GM12878 (cell line): ENCODE data around the gene BPIFB4. TPM values are rescaled to one million over a fixed set of nuclear protein-coding genes. Genes with fewer than 3 reads are reported as not detected.

Source experiments
- ATAC-seq: fragments of 200-7000 bp; cut with Tn5 transposase; 3 replicates; pipeline ENCODE4 v1.9.1; 2020; ENCODE audit warnings: mild to moderate bottlenecking, moderate library complexity
- BruUV-seq: library from RNA; stranded (reverse); fragments of 400-500 nt; replicated peaks from 2 replicates; lab custom pipeline; 2021; lab: Mats Ljungman, UMichigan
- CTCF ChIA-PET: fragments of 300-600 bp; sonication (Branson Sonifier 250); formaldehyde crosslinking; extraction: SDS; loops from one replicate; lab custom pipeline; 2021; ENCODE audit warnings: inconsistent platforms; lab: Yijun Ruan, JAX
- POLR2A ChIA-PET: fragments of 350-600 bp; formaldehyde crosslinking; extraction: SDS; loops from one replicate; lab custom pipeline; 2021; ENCODE audit warnings: inconsistent platforms; lab: Charles Lee
- RAD21 ChIA-PET: fragments of 300-600 bp; sonication (Branson Sonifier 250); formaldehyde crosslinking; loops from one replicate; lab custom pipeline; 2023; ENCODE audit warnings: antibody characterized with exemption; ENCODE audit not compliant: unreplicated experiment; lab: Charles Lee
- SMC1A ChIA-PET: fragments of 300-600 bp; sonication (Branson Sonifier 250); formaldehyde crosslinking; loops from one replicate; lab custom pipeline; 2023; ENCODE audit not compliant: unreplicated experiment, uncharacterized antibody; lab: Charles Lee
- DNase-seq: peaks from one replicate; pipeline ENCODE4 v3.0.0-alpha.2; 2011; ENCODE audit warnings: low read depth, low spot score
- FAIRE-seq: peaks from 3 replicates; lab custom pipeline; 2011; peaks lifted over from hg19 to GRCh38; lab: Jason Lieb, UNC
- H2AFZ ChIP-seq: 2 replicates; pipeline ENCODE4 v1.6.0; 2011; ENCODE audit warnings: low read depth, low read length, control low read depth; ENCODE audit not compliant: control insufficient read depth
- H3K27ac ChIP-seq: 2 replicates; pipeline ENCODE4 v1.5.1; 2011; ENCODE audit warnings: control low read depth; ENCODE audit not compliant: control insufficient read depth, insufficient read depth
- H3K27me3 ChIP-seq, 2 experiments: replicated peaks in 1 of 2; 2 replicates each; pipeline versions ENCODE4 v1.6.0 to v1.6.1; 2011; ENCODE audit warnings: low read length in 1 of 2; ENCODE audit not compliant: control insufficient read depth in 2 of 2, insufficient read depth in 2 of 2
- H3K36me3 ChIP-seq, 2 experiments: 2 replicates each; pipeline ENCODE4 v1.5.1; 2011; ENCODE audit warnings: low read length in 1 of 2; ENCODE audit not compliant: control insufficient read depth in 2 of 2, insufficient read depth in 2 of 2
- H3K4me1 ChIP-seq: 2 replicates; pipeline ENCODE4 v1.6.1; 2011; ENCODE audit warnings: mild to moderate bottlenecking, low read length, moderate library complexity, mixed read lengths; ENCODE audit not compliant: control insufficient read depth, insufficient read depth
- H3K4me2 ChIP-seq: 2 replicates; pipeline ENCODE4 v1.6.0; 2011; ENCODE audit warnings: control low read depth; ENCODE audit not compliant: control insufficient read depth, insufficient read depth
- H3K4me3 ChIP-seq: fragments of 200-600 bp; sonication (generic); 2 replicates; pipeline ENCODE4 v1.5.1; 2016
- H3K79me2 ChIP-seq: 2 replicates; pipeline ENCODE4 v1.6.0; 2011; ENCODE audit warnings: low read length; ENCODE audit not compliant: control insufficient read depth, insufficient read depth
- H3K9ac ChIP-seq: 2 replicates; pipeline ENCODE4 v1.8.0; 2011; ENCODE audit warnings: low read length, control low read depth, mixed read lengths; ENCODE audit not compliant: control insufficient read depth, insufficient read depth
- H3K9me3 ChIP-seq: replicated peaks from 3 replicates; pipeline ENCODE4 v1.5.1; 2011; ENCODE audit warnings: mild to moderate bottlenecking, low read length; ENCODE audit not compliant: control insufficient read depth, insufficient read depth
- H4K20me1 ChIP-seq: 2 replicates; pipeline ENCODE4 v1.6.0; 2011; ENCODE audit not compliant: control insufficient read depth, insufficient read depth
- ATF7 ChIP-seq: fragments of 450-650 bp; IDR thresholded peaks from 2 replicates; pipeline ENCODE4 v1.6.1; 2016; ENCODE audit warnings: low read depth, mild to moderate bottlenecking
- BHLHE40 ChIP-seq, 2 experiments: fragments of 450-650 bp in 1 of 2; IDR thresholded peaks; 2 replicates each; pipeline ENCODE4 v1.6.1; 2011 to 2017; ENCODE audit warnings: low read depth in 2 of 2, borderline replicate concordance in 1 of 2, improper control_type of control experiment in 1 of 2, low read length in 1 of 2, mild to moderate bottlenecking in 1 of 2
- HDAC2 ChIP-seq: fragments of 200-600 bp; sonication (generic); IDR thresholded peaks from 2 replicates; pipeline ENCODE4 v1.6.1; 2017
- IKZF2 ChIP-seq, 2 experiments: fragments of 450-650 bp; IDR thresholded peaks; 2 replicates each; pipeline ENCODE4 v1.6.1; 2017; ENCODE audit warnings: mild to moderate bottlenecking in 2 of 2, moderate library complexity in 2 of 2
- KAT2A ChIP-seq: conservative IDR thresholded peaks from 2 replicates; pipeline ENCODE4 v1.6.1; 2011; ENCODE audit warnings: low read depth, low read length; ENCODE audit not compliant: control insufficient read depth
- MXI1 ChIP-seq: fragments of 150-350 bp; IDR thresholded peaks from 2 replicates; pipeline ENCODE4 v1.6.1; 2011; ENCODE audit warnings: low read depth, mild to moderate bottlenecking, inconsistent platforms, low read length, improper control_type of control experiment
- PAX5 ChIP-seq: IDR thresholded peaks from 2 replicates; pipeline ENCODE4 v1.6.1; 2011; ENCODE audit warnings: low read depth, low read length, borderline replicate concordance
- RB1 ChIP-seq: fragments of 450-650 bp; formaldehyde crosslinking; IDR thresholded peaks from 2 replicates; pipeline ENCODE4 v1.6.1; 2017; ENCODE audit warnings: mild to moderate bottlenecking, borderline replicate concordance
- SREBF2 ChIP-seq: IDR thresholded peaks from 2 replicates; pipeline ENCODE4 v1.6.1; 2012; ENCODE audit warnings: mild to moderate bottlenecking, low read length
- ZNF384 ChIP-seq: IDR thresholded peaks from 2 replicates; pipeline ENCODE4 v1.6.1; 2012; ENCODE audit warnings: low read depth, mild to moderate bottlenecking, low read length, improper control_type of control experiment, borderline replicate concordance
- WGBS: methylation state at CpG from one replicate; pipeline ENCODE4 v1.1.6; 2016; ENCODE audit warnings: low lambda C conversion rate; ENCODE audit not compliant: insufficient replicate concordance, insufficient coverage; ENCODE audit errors: missing lambda C conversion rate; 5-methylcytosine and 5-hydroxymethylcytosine counted together
- in situ Hi-C: fragments of 300-500 bp; cut with MboI; formaldehyde crosslinking; loops from 9 replicates; pipeline ENCODE4 v1.14.3; 2018; ENCODE audit warnings: mixed read lengths
- intact Hi-C: fragments of 100-400 bp; cut with micrococcal nuclease; formaldehyde crosslinking; loops from one replicate; pipeline ENCODE4 v1.14.2; 2022; ENCODE audit not compliant: unreplicated experiment
- polyA plus RNA-seq, 11 experiments: library from polyadenylated mRNA; depleted of rRNA in 4 of 11; unstranded in 6 of 11; stranded (reverse) in 5 of 11; fragments of >200 nt; fragmentation: Nextera tagmentation in 4 of 11; fragmentation: Illumina TruSeq in 1 of 11; extraction: Ambion mirVana in 4 of 11; extraction: Trizol in 1 of 11; gene quantifications; 1 replicate in 1 of 11; 2 replicates in 10 of 11; pipeline versions ENCODE4 v1.2.1 to v1.2.3, GENCODE V29; 2011 to 2016; ENCODE audit warnings: inconsistent platforms in 2 of 11, missing spikeins in 2 of 11, low read depth in 1 of 11
- total RNA-seq, 4 experiments: library from RNA; depleted of rRNA in 3 of 4; stranded (reverse); fragments of >200 nt in 3 of 4; fragmentation: Illumina TruSeq in 1 of 4; extraction: Trizol in 1 of 4; gene quantifications; 2 replicates each; pipeline versions ENCODE4 v1.2.1 to v1.2.3, GENCODE V29; 2013 to 2021
- TF ChIP-seq, protein P1 (sequence below): fragments of 450-650 bp; formaldehyde crosslinking; IDR thresholded peaks from 2 replicates; pipeline ENCODE4 v1.4.0; 2022; ENCODE audit warnings: mild to moderate bottlenecking, moderate library complexity

Gene BPIFB4
- total and polyA plus RNA-seq, 10 of the 15 experiments (the other 5 are each of a cell fraction or from before 2014, with no cell fraction given), result 0.12 TPM; not detected in 9

DNA sequence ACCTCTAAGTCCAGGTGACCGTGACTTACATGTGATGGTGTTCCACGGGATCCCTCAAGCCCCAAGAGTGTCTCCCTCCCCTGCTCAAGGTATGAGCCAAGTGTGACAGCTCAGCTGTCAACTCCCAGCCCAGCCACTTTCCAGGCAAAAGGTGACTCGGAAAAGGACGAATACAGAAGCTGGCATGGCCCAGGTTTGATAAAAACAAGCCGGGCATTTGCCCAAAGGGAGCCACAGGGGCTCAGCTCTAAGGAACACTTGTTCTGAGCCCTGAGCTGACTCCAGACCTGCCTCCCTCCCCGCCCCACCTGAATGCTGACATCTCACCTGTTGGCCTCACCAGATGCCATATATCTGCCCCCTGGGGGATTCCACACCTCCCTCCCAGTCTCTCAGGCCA is 45.6 kb downstream of the BPIFB4 start:
- Histone ChIP-seq H2AFZ (no peak overlapping the region), H3K27me3 (no peaks in the 10 kb centered on the region), H3K4me2 (no peak overlapping the region), H3K9me3 (no peaks in the 10 kb centered on the region; the same call in 1 of the 3 replicates), H3K36me3 (no peaks in the 10 kb centered on the region), H4K20me1 (no peaks in the 10 kb centered on the region), H3K9ac (no peak overlapping the region), H3K27ac (no peak overlapping the region), H3K79me2 (no peaks in the 10 kb centered on the region), H3K4me1 (peaks cover 7% of the 10 kb centered on the region), H3K4me3 (no peak overlapping the region)
- WGBS, result 0% methylated on average over 6 of the region's 6 CpGs
- ChIA-PET RAD21 (no interaction called here), CTCF (no interaction called here), SMC1A (no interaction called here), POLR2A (no interaction called here)
- ATAC-seq, result no peak
- in situ Hi-C loops, result no loop called here
- no peak for DNase-seq
- intact Hi-C loops, result no loop called here
- no TSS peak for BruUV-seq
- no peak for FAIRE-seq
- TF ChIP-seq KAT2A, result no peak
- TF ChIP-seq HDAC2, result no peak
- TF ChIP-seq RB1, result no peak
- TF ChIP-seq PAX5, result no peak
- no peak for TF ChIP-seq BHLHE40 (IDR thresholded peaks at IDR 0.05; ENCODE audit: borderline replicate concordance in 1 of 2, low read depth in 2 of 2, low read length in 1 of 2)
- no peak for TF ChIP-seq ATF7
- no peak for TF ChIP-seq SREBF2
- no peak for TF ChIP-seq ZNF384
- TF ChIP-seq MXI1, result no peak
- TF ChIP-seq IKZF2 (IDR thresholded peaks at IDR 0.05), result no peak
- TF ChIP-seq, protein P1, sequence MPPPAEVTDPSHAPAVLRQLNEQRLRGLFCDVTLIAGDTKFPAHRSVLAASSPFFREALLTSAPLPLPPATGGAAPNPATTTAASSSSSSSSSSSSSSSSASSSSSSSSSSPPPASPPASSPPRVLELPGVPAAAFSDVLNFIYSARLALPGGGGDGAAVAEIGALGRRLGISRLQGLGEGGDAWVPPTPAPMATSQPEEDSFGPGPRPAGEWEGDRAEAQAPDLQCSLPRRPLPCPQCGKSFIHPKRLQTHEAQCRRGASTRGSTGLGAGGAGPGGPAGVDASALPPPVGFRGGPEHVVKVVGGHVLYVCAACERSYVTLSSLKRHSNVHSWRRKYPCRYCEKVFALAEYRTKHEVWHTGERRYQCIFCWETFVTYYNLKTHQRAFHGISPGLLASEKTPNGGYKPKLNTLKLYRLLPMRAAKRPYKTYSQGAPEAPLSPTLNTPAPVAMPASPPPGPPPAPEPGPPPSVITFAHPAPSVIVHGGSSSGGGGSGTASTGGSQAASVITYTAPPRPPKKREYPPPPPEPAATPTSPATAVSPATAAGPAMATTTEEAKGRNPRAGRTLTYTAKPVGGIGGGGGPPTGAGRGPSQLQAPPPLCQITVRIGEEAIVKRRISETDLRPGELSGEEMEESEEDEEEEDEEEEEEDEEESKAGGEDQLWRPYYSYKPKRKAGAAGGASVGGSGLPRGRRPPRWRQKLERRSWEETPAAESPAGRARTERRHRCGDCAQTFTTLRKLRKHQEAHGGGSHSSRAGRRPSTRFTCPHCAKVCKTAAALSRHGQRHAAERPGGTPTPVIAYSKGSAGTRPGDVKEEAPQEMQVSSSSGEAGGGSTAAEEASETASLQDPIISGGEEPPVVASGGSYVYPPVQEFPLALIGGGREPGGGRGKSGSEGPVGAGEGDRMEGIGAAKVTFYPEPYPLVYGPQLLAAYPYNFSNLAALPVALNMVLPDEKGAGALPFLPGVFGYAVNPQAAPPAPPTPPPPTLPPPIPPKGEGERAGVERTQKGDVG (CRISPR knock-in tag), result no peak
